LNCAP (cell line): ENCODE measurements around the gene DEPP1.

ENCODE experiments used
- CTCF ChIP-seq: fragments of 450-650 bp; IDR thresholded peaks from 2 replicates; pipeline ENCODE4 v1.5.1; 2017; ENCODE audit warnings: mild to moderate bottlenecking

Gene DEPP1

DNA sequence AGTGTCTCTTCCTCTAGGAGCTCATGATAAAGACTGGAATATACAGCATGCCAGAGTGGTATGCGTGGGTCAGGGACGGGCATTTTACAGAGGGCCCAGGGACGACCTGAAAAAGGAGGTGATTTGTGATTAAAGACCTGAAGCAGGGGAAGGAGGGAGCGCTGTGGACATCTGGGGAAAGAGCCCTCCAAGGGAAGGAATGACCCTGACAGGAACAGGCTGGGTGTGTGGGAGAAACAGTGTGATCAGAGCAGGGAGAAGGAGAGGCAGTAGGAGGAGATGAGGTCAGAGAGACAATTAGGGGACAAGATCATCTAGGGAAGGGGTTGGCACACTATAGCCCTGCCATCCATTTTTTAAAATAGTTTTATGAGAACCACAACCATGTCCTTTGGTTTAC lies 22.4 kb downstream of the DEPP1 start:
- TF ChIP-seq CTCF: no peak

GRCh38 chr10:44955413-44956070 lies 23.1 kb downstream of the DEPP1 start:
- TF ChIP-seq CTCF: no peak

DNA sequence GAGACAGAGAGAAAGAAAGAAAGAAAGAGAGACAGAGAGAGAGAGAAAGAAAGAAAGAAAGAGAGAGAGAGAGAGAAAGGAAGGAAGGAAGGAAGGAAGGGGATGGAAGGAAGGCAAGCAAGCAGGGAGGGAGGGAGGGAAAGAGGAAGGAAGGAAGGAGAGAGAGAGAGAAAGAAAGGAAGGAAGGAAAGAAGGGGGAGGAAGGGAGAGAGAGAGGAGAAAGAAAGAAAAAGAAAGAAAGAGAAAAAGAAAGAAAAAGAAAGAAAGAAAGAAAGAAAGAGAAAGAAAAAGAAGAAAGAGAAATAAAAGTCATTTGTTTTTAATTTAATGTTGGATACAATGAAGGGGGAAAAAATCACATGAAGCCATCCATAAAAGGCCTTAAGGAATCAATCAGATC lies 23.6 kb downstream of the DEPP1 start:
- no peak for TF ChIP-seq CTCF

DNA sequence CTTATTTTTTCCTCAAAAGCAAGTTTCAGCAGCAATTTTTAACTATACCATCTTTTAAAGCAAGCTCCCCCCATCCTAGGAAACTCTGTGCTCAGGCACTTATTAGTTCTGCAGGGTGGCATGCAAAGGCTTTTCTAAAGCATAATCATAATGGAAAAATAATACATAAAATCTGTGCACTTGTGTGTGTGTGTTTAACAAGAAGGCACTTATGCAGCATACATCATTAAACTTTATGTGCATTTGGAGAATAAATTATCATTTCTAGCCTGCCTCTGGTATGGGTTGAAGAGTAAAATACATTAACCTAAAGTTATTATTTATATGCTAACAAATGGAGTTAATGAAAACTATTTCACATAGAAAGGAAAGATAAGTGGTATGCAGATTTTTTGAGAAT lies 24.6 kb downstream of the DEPP1 start:
- no peak for TF ChIP-seq CTCF

DNA sequence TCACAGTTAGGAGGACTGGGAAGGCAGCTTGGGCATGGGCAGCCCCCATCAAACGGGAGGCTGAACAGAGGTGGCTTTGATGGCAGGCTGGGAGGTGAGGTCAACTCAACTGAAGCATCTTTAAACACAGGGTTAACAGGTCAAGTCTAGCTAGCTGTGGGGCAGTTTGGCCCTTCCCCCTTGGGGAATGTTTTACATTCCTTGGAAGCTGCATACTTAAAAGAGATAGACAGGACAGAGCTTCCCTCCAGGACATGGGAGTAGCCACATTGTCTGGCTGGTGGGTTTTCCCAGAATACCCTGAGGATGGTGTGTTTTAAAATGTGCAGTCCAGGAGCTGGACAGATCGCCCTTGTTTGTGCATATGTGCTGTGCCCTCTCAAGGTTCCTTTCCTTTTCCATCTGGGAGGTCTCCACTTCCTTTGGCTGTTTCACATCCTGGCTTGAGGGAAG lies 25.8 kb downstream of the DEPP1 start:
- no peak for TF ChIP-seq CTCF

DNA sequence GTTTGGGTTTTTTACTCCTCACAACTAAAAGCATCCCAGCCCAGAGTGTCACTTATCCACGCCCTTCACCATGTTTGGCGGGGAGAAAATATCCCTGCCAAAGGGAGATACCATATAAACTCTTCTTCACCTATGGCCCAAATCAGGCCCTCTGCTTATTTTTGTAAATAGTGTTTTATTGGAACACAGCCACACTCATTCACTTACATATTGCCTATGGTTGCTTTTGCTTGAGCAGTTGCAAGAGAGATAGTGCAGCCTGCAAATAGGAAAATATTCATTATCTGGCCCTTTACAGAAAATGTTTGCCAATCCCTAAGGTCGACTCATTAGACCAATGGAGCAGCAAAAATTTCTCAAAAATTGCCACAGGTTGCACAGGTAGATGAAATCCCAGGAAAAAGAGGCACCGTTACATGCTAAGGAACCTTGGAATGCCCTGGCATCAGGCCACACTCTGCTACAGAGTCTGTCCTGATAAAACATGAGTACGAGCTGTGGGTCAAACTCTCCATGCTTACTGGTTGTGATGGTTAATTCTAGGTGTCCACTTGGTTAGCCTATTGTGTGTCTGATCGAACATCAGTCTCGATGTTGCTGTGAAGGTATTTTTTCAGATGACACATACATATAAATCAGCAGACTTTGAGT lies 26.9 kb downstream of the DEPP1 start:
- TF ChIP-seq CTCF: no peak

- TF ChIP-seq CTCF: no peak
Measured at GRCh38 chr10:44950326-44951225, 28.0 kb downstream of the DEPP1 start.
